Activated effector memory CD4-positive, alpha-beta T cell treated with Interleukin-2 at 50 U/mL for 16 hours (primary cell): ENCODE results near the gene HOXA2.
A peak's percentile ranks its signal among the peaks of the same experiment; 100 is the strongest.

ENCODE experiments used
- DNase-seq: peaks from one replicate; pipeline ENCODE4 v3.0.0-alpha.2; 2020

Gene HOXA2

GRCh38 chr7:27141137-27141922, 38.8 kb upstream of the HOXA2 start:
- DNase-seq = no peak

GRCh38 chr7:27140126-27140857, 37.8 kb upstream of the HOXA2 start:
- DNase-seq = no peak

GRCh38 chr7:27139334-27140125, 37.0 kb upstream of the HOXA2 start:
- no peak for DNase-seq

GRCh38 chr7:27138985-27139333, 36.5 kb upstream of the HOXA2 start:
- DNase-seq = no peak

GRCh38 chr7:27138472-27138871, 36.0 kb upstream of the HOXA2 start:
- DNase-seq = no peak

- no peak for DNase-seq
Observed at GRCh38 chr7:27137640-27138315, 35.3 kb upstream of the HOXA2 start.

GRCh38 chr7:27134392-27134791, 31.9 kb upstream of the HOXA2 start:
- DNase-seq = no peak

GRCh38 chr7:27133409-27134231, 31.1 kb upstream of the HOXA2 start:
- DNase-seq = no peak

GRCh38 chr7:27132978-27133377, 30.5 kb upstream of the HOXA2 start:
- no peak for DNase-seq

GRCh38 chr7:27132214-27132613, 29.7 kb upstream of the HOXA2 start:
- no peak for DNase-seq

GRCh38 chr7:27131390-27131819, 28.9 kb upstream of the HOXA2 start:
- DNase-seq = no peak

- DNase-seq = peak; percentile 66
Observed at GRCh38 chr7:27130540-27131389, 28.3 kb upstream of the HOXA2 start, which contains the start of gene HOXA4. Gene HOXA4, minus strand, starts transcription at chr7:27130757. Its CDS starts 24 bp downstream, at chr7:27130733.

GRCh38 chr7:27129729-27130539, 27.5 kb upstream of the HOXA2 start:
- DNase-seq = no peak

- no peak for DNase-seq
Observed at GRCh38 chr7:27128776-27129728, 26.6 kb upstream of the HOXA2 start.

GRCh38 chr7:27128034-27128433, 25.6 kb upstream of the HOXA2 start:
- DNase-seq = no peak

GRCh38 chr7:27126596-27127327, 24.3 kb upstream of the HOXA2 start:
- no peak for DNase-seq

GRCh38 chr7:27125986-27126394, 23.5 kb upstream of the HOXA2 start:
- no peak for DNase-seq
